Central memory CD8-positive, alpha-beta T cell (primary cell): ENCODE results near the gene PDLIM5.
"Not testable (repeated sequence)": the region's sequence is repeated elsewhere in the genome, so short reads cannot be mapped to it uniquely, and the experiment has no call there.

Experiments
- ATAC-seq: fragments of 150-1000 bp; cut with Tn5 transposase; replicated peaks from 2 replicates; pipeline ENCODE4 v1.10.0; 2022; ENCODE audit warnings: mild to moderate bottlenecking, moderate FRiP score, moderate number of reproducible peaks; ENCODE audit not compliant: poor library complexity, severe bottlenecking; ENCODE audit errors: extremely low read depth
- DNase-seq, 2 donors: peaks; one replicate each; pipeline ENCODE4 v3.0.0; 2021; ENCODE audit warnings: low spot score in 2 of 2
- H3K27ac Mint-ChIP-seq: one replicate; pipeline ENCODE4 v1.8.0; 2022; ENCODE audit warnings: low read depth, mild to moderate bottlenecking, moderate library complexity, mixed read lengths
- H3K27me3 Mint-ChIP-seq: one replicate; pipeline ENCODE4 v1.8.0; 2022; ENCODE audit warnings: mixed read lengths
- H3K36me3 Mint-ChIP-seq: one replicate; pipeline ENCODE4 v1.8.0; 2022; ENCODE audit warnings: mild to moderate bottlenecking, moderate library complexity, mixed read lengths; ENCODE audit not compliant: insufficient read depth
- H3K4me1 Mint-ChIP-seq: one replicate; pipeline ENCODE4 v1.8.0; 2022; ENCODE audit warnings: mixed read lengths
- H3K4me3 Mint-ChIP-seq: one replicate; pipeline ENCODE4 v1.8.0; 2022; ENCODE audit warnings: mild to moderate bottlenecking, moderate library complexity, mixed read lengths
- H3K9me3 Mint-ChIP-seq: one replicate; pipeline ENCODE4 v1.8.0; 2022; ENCODE audit warnings: mixed read lengths

The PDLIM5 gene

GRCh38 chr4:94472056-94472826, 20.5 kb downstream of the PDLIM5 start:
- Mint-ChIP-seq H3K27me3 (no peaks in the 10 kb centered on the region), H3K36me3 (no peaks in the 10 kb centered on the region), H3K27ac (no peak overlapping the region), H3K4me1 (peaks cover 25% of the 10 kb centered on the region), H3K4me3 (no peak overlapping the region), H3K9me3 (no peaks in the 10 kb centered on the region)
- DNase-seq (no peak), ATAC-seq (no peak)

DNA sequence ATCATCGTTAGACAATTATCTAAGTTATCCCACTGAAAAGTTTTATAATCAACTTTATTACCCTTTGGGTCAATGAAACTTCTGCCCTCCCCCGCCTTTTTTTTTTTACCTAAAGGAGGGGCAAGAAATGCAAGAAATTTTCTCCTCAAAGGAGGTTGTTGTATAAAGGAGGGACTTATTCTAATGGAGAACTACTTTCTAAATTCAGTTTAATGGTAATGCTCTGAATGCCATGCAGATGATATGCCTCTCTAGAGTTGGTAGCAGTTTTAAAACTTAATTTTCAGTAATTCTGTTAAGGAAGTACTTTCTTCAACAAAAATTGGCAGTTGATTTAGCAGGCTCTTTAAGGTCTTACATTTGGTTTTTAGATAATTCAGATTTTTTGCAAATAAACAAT, 23.3 kb downstream of the PDLIM5 start:
- no peaks in the 10 kb centered on the region for H3K27me3 Mint-ChIP-seq
- H3K9me3 Mint-ChIP-seq: no peaks in the 10 kb centered on the region
- DNase-seq (no peak), ATAC-seq (no peak)
- no peaks in the 10 kb centered on the region for H3K36me3 Mint-ChIP-seq
- peaks cover 10% of the 10 kb centered on the region for H3K4me1 Mint-ChIP-seq
- H3K4me3 Mint-ChIP-seq: no peak overlapping the region
- H3K27ac Mint-ChIP-seq: no peak overlapping the region

DNA sequence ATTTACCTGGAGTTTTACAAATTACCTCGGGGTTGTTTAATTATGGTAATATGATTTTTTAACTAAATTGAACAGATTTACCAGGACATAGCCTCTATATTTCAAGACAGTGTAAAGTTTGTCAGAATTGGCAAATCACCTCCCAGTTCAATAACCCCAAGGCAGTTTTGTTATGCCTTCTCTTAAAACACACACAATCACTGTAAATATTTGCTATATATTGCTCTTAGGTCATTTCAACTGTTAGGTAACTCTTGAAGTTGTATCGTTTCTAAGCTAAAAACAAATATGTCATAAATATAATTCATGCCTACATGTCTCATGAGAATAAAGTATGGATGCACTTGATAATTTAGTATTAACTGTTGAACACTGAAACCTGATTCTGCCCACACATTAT, 24.1 kb downstream of the PDLIM5 start:
- Mint-ChIP-seq H3K27ac (no peak overlapping the region), H3K4me1 (peaks cover 15% of the 10 kb centered on the region), H3K9me3 (no peaks in the 10 kb centered on the region), H3K27me3 (no peaks in the 10 kb centered on the region), H3K36me3 (no peaks in the 10 kb centered on the region), H3K4me3 (no peak overlapping the region)
- ATAC-seq: no peak
- DNase-seq: no peak

DNA sequence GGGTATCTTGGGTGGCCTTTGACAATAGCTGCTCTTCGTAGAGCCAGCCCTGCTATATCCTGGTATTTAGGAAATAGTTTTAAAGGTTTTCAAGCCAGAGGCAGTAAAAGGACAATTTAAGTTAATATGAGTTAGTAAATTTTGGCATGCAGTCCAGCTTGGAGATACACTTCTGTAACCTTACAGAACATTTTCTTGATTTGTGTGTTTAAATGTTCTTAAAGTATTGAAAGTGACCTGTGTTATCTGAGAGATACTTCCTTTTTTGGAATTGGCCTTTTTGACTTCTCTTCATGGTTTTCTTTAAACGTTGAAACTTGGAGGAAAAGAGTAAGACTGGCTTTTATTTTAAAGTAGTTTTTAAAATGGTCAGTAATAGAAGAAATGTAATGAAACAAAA, 25.5 kb downstream of the PDLIM5 start:
- Mint-ChIP-seq H3K4me1 (peaks cover 15% of the 10 kb centered on the region), H3K4me3 (no peak overlapping the region), H3K27me3 (no peaks in the 10 kb centered on the region), H3K9me3 (no peaks in the 10 kb centered on the region), H3K36me3 (no peaks in the 10 kb centered on the region), H3K27ac (no peak overlapping the region)
- DNase-seq (no peak), ATAC-seq (no peak)

DNA sequence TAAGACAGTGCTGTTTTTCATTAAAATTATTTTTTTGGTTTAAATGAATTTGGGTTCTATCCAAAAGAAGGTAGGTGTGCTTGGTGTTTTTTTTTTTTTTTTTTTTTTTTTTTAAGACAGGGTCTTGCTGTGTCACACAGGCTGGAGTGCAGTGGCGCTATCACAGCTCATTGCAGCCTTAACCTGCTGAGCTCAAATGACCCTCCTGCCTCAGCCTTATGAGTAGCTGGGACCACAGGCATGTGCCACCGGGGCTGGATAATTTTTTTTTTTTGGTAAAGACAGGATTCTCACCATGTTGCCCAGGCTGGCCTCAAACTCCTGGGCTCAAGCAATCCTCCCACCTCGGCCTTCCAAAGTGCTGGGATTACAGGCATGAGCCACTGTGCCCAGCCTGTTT, 27.1 kb downstream of the PDLIM5 start:
- H3K36me3 Mint-ChIP-seq, H3K9me3 Mint-ChIP-seq: not testable (repeated sequence)
- H3K4me1 Mint-ChIP-seq: peaks cover 11% of the 10 kb centered on the region

GRCh38 chr4:94479358-94480141, 27.8 kb downstream of the PDLIM5 start:
- no peaks in the 10 kb centered on the region for H3K36me3 Mint-ChIP-seq
- H3K27me3 Mint-ChIP-seq: no peaks in the 10 kb centered on the region
- no peak overlapping the region for H3K27ac Mint-ChIP-seq
- peaks cover 12% of the 10 kb centered on the region for H3K4me1 Mint-ChIP-seq
- DNase-seq (no peak), ATAC-seq (no peak)
- no peak overlapping the region for H3K4me3 Mint-ChIP-seq
- H3K9me3 Mint-ChIP-seq: no peaks in the 10 kb centered on the region

More for the DNA sequence above, 27.1 kb downstream of the PDLIM5 start:
- not testable (repeated sequence) for DNase-seq, H3K27ac Mint-ChIP-seq, H3K4me3 Mint-ChIP-seq, H3K27me3 Mint-ChIP-seq, ATAC-seq

- DNase-seq (no peak), ATAC-seq (no peak)
- no peak overlapping the region for H3K4me3 Mint-ChIP-seq
- no peaks in the 10 kb centered on the region for H3K9me3 Mint-ChIP-seq
- H3K36me3 Mint-ChIP-seq: no peaks in the 10 kb centered on the region
- H3K27ac Mint-ChIP-seq: no peak overlapping the region
- H3K27me3 Mint-ChIP-seq: no peaks in the 10 kb centered on the region
- peaks cover 21% of the 10 kb centered on the region for H3K4me1 Mint-ChIP-seq
These were observed 28.7 kb downstream of the PDLIM5 start for GRCh38 chr4:94480362-94480951.

DNA sequence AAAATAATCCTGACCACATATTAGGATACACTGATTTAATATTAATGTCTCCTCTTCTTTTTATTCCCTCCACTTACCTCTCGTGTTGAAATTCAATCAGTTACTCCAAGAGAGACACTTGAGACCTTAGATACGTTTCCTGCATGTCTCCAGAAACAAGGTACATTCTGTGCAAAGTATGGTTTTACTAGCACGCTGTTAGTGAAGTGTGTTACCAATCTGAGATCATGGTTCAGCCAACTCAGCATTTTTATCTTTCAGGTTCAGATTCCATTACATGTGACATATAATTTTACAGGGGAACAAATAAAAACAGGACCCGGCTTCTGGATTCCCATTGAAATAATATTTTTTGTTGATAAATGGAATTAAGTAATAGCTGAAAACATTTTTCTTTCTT, 32.2 kb downstream of the PDLIM5 start:
- ATAC-seq: no peak
- H3K4me1 Mint-ChIP-seq: peaks cover 15% of the 10 kb centered on the region
- H3K9me3 Mint-ChIP-seq: no peaks in the 10 kb centered on the region
- no peaks in the 10 kb centered on the region for H3K36me3 Mint-ChIP-seq
- H3K27me3 Mint-ChIP-seq: no peaks in the 10 kb centered on the region
- H3K27ac Mint-ChIP-seq: no peak overlapping the region
- DNase-seq: no peak
- H3K4me3 Mint-ChIP-seq: no peak overlapping the region

GRCh38 chr4:94484818-94485217, 33.1 kb downstream of the PDLIM5 start:
- H3K9me3 Mint-ChIP-seq: no peaks in the 10 kb centered on the region
- H3K36me3 Mint-ChIP-seq: no peaks in the 10 kb centered on the region
- ATAC-seq (no peak), DNase-seq (no peak)
- H3K27ac Mint-ChIP-seq: no peak overlapping the region
- H3K27me3 Mint-ChIP-seq: no peaks in the 10 kb centered on the region
- no peak overlapping the region for H3K4me3 Mint-ChIP-seq
- peaks cover 15% of the 10 kb centered on the region for H3K4me1 Mint-ChIP-seq

- Mint-ChIP-seq H3K27ac (no peak overlapping the region), H3K4me1 (peaks cover 10% of the 10 kb centered on the region), H3K27me3 (no peaks in the 10 kb centered on the region), H3K4me3 (no peak overlapping the region), H3K9me3 (no peaks in the 10 kb centered on the region), H3K36me3 (no peaks in the 10 kb centered on the region)
- no peak for DNase-seq
- no peak for ATAC-seq
These were observed 34.6 kb downstream of the PDLIM5 start for GRCh38 chr4:94486372-94486801.

GRCh38 chr4:94488670-94489069, 36.9 kb downstream of the PDLIM5 start:
- DNase-seq (no peak), ATAC-seq (no peak)
- H3K4me1 Mint-ChIP-seq: peaks cover 10% of the 10 kb centered on the region
- no peaks in the 10 kb centered on the region for H3K36me3 Mint-ChIP-seq
- no peaks in the 10 kb centered on the region for H3K27me3 Mint-ChIP-seq
- H3K4me3 Mint-ChIP-seq: no peak overlapping the region
- H3K27ac Mint-ChIP-seq: no peak overlapping the region
- H3K9me3 Mint-ChIP-seq: no peaks in the 10 kb centered on the region

GRCh38 chr4:94489098-94489497, 37.4 kb downstream of the PDLIM5 start:
- Mint-ChIP-seq H3K9me3 (no peaks in the 10 kb centered on the region), H3K27ac (no peak overlapping the region), H3K4me1 (peaks cover 10% of the 10 kb centered on the region), H3K36me3 (no peaks in the 10 kb centered on the region), H3K27me3 (no peaks in the 10 kb centered on the region), H3K4me3 (no peak overlapping the region)
- DNase-seq (no peak), ATAC-seq (no peak)

DNA sequence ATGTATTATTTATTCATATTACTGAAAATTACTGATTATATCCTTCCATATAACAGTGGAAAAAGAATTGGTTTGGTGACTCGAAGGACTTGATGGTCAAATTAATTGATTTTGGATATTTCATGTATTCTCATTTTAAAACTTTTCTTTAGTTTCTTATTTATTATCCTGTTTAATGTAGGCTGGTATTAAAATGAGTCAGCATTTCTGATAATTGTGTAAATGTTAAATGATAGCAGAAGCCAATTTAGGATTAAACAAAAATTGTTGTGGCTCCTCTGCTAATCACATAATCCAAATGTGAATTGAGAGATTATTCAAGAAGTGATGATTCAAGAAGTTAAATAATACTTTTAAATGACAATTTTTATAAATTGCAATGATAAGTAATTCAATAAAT, 38.7 kb downstream of the PDLIM5 start:
- no peaks in the 10 kb centered on the region for H3K4me1 Mint-ChIP-seq
- H3K27ac Mint-ChIP-seq: no peak overlapping the region
- no peaks in the 10 kb centered on the region for H3K36me3 Mint-ChIP-seq
- no peak for ATAC-seq
- H3K27me3 Mint-ChIP-seq: no peaks in the 10 kb centered on the region
- H3K9me3 Mint-ChIP-seq: no peaks in the 10 kb centered on the region
- no peak overlapping the region for H3K4me3 Mint-ChIP-seq
- no peak for DNase-seq
